Suprapubic skin (tissue), 4 donors: Measurements from ENCODE around the gene ADAMTS17.

ENCODE experiments used
- POLR2A ChIP-seq, 2 donors: fragments of 450-650 bp; IDR thresholded peaks; one replicate each; pipeline ENCODE4 v1.6.1; 2017; ENCODE audit warnings: antibody characterized with exemption in 2 of 2, mild to moderate bottlenecking in 2 of 2, moderate library complexity in 2 of 2
- POLR2AphosphoS5 ChIP-seq, 3 donors: sonication (generic); formaldehyde crosslinking; IDR thresholded peaks; one replicate each; pipeline ENCODE4 v1.6.1; 2017; ENCODE audit warnings: antibody characterized with exemption in 3 of 3
- TF ChIP-seq, protein P1 (sequence below), 2 donors: fragments of 200-600 bp in 1 of 2; fragments of 450-650 bp in 1 of 2; sonication (generic) in 1 of 2; IDR thresholded peaks; one replicate each; pipeline ENCODE4 v1.5.1; 2016 to 2019; ENCODE audit warnings: antibody characterized with exemption in 2 of 2, mild to moderate bottlenecking in 1 of 2, moderate library complexity in 1 of 2

DNA sequence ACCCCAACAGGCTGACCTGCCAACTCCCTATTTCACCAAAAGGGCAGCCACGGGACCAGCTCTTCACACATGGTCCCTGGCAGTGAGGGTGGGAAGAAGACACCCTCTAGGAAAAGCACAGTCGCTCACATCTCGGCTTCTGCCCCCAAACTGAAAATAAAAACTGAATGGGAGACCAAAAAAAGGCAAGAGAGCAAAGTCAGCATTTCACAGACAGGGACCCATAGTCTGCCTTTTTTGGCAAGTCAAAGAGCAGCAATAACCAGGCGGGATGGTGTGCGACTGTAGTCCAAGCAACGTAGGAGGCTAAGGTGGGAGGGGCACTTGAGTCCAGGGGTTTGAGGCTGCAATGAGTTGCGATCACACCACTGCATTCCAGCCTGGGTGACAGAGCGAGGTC, 154.1 kb downstream of the ADAMTS17 start:
- TF ChIP-seq, protein P1, sequence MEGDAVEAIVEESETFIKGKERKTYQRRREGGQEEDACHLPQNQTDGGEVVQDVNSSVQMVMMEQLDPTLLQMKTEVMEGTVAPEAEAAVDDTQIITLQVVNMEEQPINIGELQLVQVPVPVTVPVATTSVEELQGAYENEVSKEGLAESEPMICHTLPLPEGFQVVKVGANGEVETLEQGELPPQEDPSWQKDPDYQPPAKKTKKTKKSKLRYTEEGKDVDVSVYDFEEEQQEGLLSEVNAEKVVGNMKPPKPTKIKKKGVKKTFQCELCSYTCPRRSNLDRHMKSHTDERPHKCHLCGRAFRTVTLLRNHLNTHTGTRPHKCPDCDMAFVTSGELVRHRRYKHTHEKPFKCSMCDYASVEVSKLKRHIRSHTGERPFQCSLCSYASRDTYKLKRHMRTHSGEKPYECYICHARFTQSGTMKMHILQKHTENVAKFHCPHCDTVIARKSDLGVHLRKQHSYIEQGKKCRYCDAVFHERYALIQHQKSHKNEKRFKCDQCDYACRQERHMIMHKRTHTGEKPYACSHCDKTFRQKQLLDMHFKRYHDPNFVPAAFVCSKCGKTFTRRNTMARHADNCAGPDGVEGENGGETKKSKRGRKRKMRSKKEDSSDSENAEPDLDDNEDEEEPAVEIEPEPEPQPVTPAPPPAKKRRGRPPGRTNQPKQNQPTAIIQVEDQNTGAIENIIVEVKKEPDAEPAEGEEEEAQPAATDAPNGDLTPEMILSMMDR (IDR thresholded peaks at IDR 0.05): no peak
- TF ChIP-seq POLR2AphosphoS5 (IDR thresholded peaks at IDR 0.05) (no peak), POLR2A (IDR thresholded peaks at IDR 0.05) (no peak)
